Subcutaneous abdominal adipose tissue (tissue), 5 donors: ENCODE measurements around the gene NDUFS5.
"Not testable (repeated sequence)": the region's sequence is repeated elsewhere in the genome, so short reads cannot be mapped to it uniquely, and the experiment has no call there.

Experiments used
- H3K27ac ChIP-seq: one replicate; pipeline ENCODE4 v1.7.0; 2013; ENCODE audit warnings: low read depth, mild to moderate bottlenecking, inconsistent platforms, low read length, moderate library complexity
- H3K27me3 ChIP-seq, 5 donors: one replicate each; pipeline ENCODE4 v1.7.0; 2013; ENCODE audit warnings: low read length in 5 of 5, inconsistent platforms in 1 of 5; ENCODE audit not compliant: control insufficient read depth in 5 of 5, insufficient read depth in 4 of 5
- H3K36me3 ChIP-seq, 5 donors: one replicate each; pipeline ENCODE4 v1.7.0; 2013; ENCODE audit warnings: low read length in 5 of 5; ENCODE audit not compliant: control insufficient read depth in 5 of 5, insufficient read depth in 5 of 5
- H3K4me1 ChIP-seq, 5 donors: one replicate each; pipeline ENCODE4 v1.7.0; 2013; ENCODE audit warnings: low read length in 5 of 5, mild to moderate bottlenecking in 3 of 5, moderate library complexity in 1 of 5; ENCODE audit not compliant: control insufficient read depth in 5 of 5, insufficient read depth in 5 of 5
- H3K4me3 ChIP-seq, 5 donors: one replicate each; pipeline ENCODE4 v1.7.0; 2013; ENCODE audit warnings: low read length in 5 of 5, low read depth in 1 of 5
- H3K9ac ChIP-seq, 5 donors: one replicate each; pipeline ENCODE4 v1.7.0; 2013; ENCODE audit warnings: low read length in 5 of 5, mild to moderate bottlenecking in 4 of 5, moderate library complexity in 3 of 5
- H3K9me3 ChIP-seq, 5 donors: one replicate each; pipeline ENCODE4 v1.7.0; 2013; ENCODE audit warnings: low read length in 5 of 5; ENCODE audit not compliant: control insufficient read depth in 5 of 5
- donor health status: healthy.
- donor health status: healthy.
- donor health status: healthy.
- donor health status: healthy.
- donor health status: healthy.

NDUFS5 gene

DNA sequence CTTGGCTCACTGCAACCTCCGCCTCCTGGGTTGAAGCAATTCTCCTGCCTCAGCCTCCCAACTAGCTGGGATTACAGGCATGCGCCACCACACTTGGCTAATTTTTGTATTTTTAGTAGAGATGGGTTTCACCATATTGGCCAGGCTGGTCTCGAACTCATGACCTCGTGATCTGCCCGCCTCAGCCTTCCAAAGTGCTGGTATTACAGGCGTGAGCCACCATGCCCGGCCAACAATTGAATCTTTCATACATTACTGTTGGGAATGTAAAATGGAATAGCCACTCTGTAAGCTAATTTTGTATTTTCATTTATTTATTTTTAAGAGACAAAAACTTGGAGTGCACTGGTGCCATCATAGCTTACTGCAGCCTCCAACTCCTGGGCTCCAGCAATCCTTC is 35.4 kb downstream of the NDUFS5 start:
- H3K27ac ChIP-seq, H3K9me3 ChIP-seq, H3K36me3 ChIP-seq, H3K27me3 ChIP-seq, H3K9ac ChIP-seq, H3K4me1 ChIP-seq, H3K4me3 ChIP-seq: not testable (repeated sequence)

DNA sequence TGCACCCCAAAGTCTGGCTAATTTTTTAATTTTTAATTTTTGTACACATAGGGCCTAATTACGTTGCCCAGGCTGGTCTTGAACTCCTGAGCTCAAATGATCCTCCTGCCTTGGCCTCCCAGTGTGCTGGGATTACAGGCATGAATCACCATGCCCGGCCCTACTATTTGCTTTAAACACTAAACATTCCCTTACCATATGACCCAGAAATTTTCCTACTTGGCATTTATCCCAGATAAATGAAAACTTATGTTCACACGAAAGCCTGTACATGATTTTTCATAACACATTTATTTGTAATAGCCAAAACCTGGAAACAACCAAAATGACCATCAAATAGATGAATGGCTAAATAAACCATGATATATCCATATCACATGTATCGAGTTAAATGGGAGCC is 35.8 kb downstream of the NDUFS5 start:
- Histone ChIP-seq H3K4me3 (no peak overlapping the region), H3K27me3 (no peaks in the 10 kb centered on the region), H3K9me3 (no peaks in the 10 kb centered on the region), H3K27ac (no peak overlapping the region), H3K9ac (no peak overlapping the region), H3K36me3 (no peaks in the 10 kb centered on the region), H3K4me1 (no peaks in the 10 kb centered on the region)

DNA sequence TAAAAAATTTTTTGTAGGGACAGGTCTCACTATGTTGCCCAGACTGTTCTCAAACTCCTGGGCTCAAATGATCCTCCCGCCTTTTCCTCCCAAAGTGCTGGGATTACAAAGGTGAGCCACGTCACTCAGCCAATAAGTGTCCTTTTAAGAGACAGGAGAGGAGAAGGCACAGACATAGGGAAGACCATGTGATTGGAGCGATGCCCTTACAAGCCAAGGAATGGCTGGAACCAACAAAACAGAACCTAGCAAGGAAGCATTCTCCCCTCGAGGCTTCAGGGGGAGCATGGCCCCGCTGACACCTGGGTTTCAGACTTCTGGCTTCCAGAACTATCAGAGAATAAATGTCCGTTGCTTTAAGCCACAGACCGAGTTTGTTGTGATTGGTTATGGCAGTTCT is 37.0 kb downstream of the NDUFS5 start:
- H3K27me3 ChIP-seq = no peaks in the 10 kb centered on the region
- H3K27ac ChIP-seq = no peak overlapping the region
- H3K36me3 ChIP-seq = no peaks in the 10 kb centered on the region
- no peak overlapping the region for H3K4me3 ChIP-seq
- no peaks in the 10 kb centered on the region for H3K9me3 ChIP-seq
- no peak overlapping the region for H3K9ac ChIP-seq
- no peaks in the 10 kb centered on the region for H3K4me1 ChIP-seq

DNA sequence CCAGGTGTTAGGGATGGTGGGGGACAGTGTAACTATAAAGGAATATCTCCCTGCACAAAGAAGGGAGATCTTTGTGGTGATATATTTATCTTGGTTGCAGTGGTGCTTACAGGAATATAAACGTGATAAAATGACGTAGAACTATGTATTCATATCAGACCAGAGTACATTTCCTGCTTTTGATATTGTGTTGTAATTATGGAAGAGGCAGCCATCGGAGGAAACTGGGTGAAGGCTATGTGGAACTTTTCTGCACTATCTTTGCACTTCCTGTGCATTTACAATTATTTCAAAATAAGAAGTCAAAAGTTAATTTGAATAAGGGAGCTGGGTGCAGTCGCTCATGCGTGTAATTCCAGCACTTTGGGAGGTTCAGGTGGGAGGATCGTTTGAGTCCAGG is 37.6 kb downstream of the NDUFS5 start:
- H3K9ac ChIP-seq = no peak overlapping the region
- no peak overlapping the region for H3K27ac ChIP-seq
- no peaks in the 10 kb centered on the region for H3K36me3 ChIP-seq
- no peak overlapping the region for H3K4me3 ChIP-seq
- H3K9me3 ChIP-seq = no peaks in the 10 kb centered on the region
- no peaks in the 10 kb centered on the region for H3K4me1 ChIP-seq
- H3K27me3 ChIP-seq = no peaks in the 10 kb centered on the region

DNA sequence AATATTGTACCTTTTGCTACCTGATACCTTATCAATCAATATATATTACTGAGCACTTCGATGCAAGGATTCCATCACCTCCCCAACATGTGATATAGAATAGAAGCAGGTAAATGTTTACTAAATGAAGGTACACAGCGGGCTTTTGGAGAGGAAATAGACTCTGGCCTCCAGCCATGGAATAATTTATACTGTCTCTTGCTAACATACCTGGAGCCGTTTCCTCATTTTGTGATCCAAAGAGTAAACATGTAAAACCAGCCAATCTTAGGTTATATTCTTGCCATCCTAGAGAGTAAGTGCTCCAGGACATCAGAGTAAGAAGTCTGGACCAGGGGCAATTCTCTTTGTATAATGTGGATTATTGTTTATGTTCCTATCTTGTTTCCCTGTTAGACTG is 39.4 kb downstream of the NDUFS5 start:
- Histone ChIP-seq H3K9ac (no peak overlapping the region), H3K27ac (no peak overlapping the region), H3K27me3 (no peaks in the 10 kb centered on the region), H3K4me3 (no peak overlapping the region), H3K36me3 (no peaks in the 10 kb centered on the region), H3K9me3 (no peaks in the 10 kb centered on the region), H3K4me1 (no peaks in the 10 kb centered on the region)

DNA sequence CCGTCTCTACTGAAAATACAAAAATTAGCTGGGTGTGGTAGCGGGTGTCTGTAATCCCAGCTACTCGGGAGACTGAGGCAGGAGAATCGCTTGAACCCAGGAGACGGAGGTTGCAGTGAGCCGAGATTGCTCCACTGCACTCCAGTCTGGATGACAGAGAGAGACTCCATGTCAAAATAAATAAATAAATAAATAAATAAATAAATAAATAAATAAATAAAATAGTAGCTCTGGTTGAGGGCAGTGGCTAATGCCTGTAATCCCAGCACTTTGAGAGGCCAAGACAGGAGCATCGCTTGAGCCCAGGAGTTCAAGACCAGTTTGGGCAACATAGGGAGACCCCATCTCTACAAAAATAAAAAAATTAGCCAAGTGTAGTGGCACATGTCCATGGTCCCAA is 42.1 kb downstream of the NDUFS5 start:
- H3K27ac ChIP-seq, H3K36me3 ChIP-seq, H3K27me3 ChIP-seq, H3K4me3 ChIP-seq, H3K9ac ChIP-seq, H3K9me3 ChIP-seq, H3K4me1 ChIP-seq: not testable (repeated sequence)

DNA sequence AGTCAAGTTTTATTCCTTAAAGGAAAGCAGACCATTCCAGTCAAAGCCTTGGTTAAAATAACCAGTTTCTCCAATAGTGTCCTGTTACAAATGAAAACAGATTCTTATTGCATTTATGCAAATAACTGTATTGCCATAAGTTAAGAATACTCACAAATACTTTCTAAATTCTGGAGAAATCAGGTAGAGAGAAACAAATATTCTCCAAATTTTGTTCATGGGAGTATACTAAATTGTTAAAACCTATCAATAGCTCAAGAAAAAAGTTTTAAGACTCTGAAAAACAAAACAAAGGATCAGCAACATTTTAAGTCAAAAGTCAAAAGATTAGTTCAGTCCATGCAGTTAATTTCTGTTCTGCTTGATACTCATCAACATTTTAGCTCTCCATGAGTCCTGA is 45.4 kb downstream of the NDUFS5 start:
- not testable (repeated sequence) for H3K4me3 ChIP-seq, H3K27ac ChIP-seq, H3K27me3 ChIP-seq, H3K9me3 ChIP-seq, H3K36me3 ChIP-seq, H3K9ac ChIP-seq
- H3K4me1 ChIP-seq = peaks cover 0 to 11% (median 1%) of the 10 kb centered on the region in 5 donors

DNA sequence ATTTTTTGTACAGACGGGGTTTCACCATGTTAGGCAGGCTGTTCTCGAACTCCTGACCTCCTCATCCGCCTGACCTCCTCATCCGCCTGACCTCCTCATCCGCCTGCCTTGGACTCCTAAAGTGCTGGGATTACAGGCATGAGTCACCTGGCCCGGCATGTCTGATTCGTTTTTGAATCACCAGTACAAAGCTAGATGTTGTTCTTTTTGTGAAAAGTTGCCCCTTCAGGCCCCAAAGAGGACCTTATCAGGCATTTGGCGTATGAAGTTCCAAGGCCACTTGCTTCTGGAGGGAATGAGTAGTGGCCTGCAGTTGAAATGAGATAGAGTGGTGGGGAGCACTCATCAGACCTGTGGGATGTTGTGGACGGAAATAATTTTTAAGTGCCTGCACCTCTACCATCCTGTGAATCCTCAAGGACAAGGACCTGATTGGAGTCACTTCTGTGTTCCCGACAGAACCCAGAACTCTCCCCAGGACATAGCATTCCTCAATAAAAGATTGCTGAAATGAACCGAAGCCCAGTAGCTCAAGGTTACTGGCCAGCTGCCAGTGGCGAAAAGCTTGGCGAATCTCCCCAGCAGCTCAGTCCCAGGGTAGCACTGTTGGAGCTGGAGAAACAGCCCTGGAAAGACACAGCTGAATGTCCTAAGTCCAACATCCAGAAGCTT is 50.1 kb downstream of the NDUFS5 start:
- peaks cover 0 to 27% (median 15%) of the 10 kb centered on the region in 5 donors for H3K4me1 ChIP-seq
- peak overlapping the region; percentile 93 for H3K27ac ChIP-seq
- H3K4me3 ChIP-seq = no peak overlapping the region
- H3K9me3 ChIP-seq = no peaks in the 10 kb centered on the region
- peak overlapping the region in 2 of 5 donors; percentile 28 to 62 for H3K9ac ChIP-seq
- H3K36me3 ChIP-seq = no peaks in the 10 kb centered on the region
- H3K27me3 ChIP-seq = peaks cover 0 to 6% (median 0%) of the 10 kb centered on the region in 5 donors

DNA sequence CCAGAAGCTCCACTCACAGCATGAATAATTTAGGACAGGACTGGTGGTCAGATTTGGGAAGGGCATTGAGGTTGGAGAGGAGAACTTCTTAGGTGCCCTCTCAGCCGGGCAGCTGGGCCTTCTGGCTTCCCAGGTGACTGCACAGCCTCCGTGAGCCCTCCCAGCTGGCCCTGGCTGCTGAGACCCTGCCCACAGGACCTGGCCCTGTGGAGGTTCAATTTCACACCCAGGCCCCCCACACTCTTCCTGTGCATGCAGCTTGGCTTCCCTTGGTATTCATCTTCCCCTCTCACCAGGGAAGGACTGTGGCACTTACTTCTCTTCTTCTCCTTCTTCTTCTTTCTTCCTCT is 50.6 kb downstream of the NDUFS5 start:
- Histone ChIP-seq H3K27ac (peak overlapping the region; percentile 93), H3K9me3 (no peaks in the 10 kb centered on the region), H3K27me3 (peaks cover 0 to 6% (median 0%) of the 10 kb centered on the region in 5 donors), H3K9ac (peak overlapping the region in 3 of 5 donors; percentile 28 to 68 (median 62)), H3K4me1 (peaks cover 0 to 27% (median 17%) of the 10 kb centered on the region in 5 donors), H3K4me3 (no peak overlapping the region), H3K36me3 (no peaks in the 10 kb centered on the region)

DNA sequence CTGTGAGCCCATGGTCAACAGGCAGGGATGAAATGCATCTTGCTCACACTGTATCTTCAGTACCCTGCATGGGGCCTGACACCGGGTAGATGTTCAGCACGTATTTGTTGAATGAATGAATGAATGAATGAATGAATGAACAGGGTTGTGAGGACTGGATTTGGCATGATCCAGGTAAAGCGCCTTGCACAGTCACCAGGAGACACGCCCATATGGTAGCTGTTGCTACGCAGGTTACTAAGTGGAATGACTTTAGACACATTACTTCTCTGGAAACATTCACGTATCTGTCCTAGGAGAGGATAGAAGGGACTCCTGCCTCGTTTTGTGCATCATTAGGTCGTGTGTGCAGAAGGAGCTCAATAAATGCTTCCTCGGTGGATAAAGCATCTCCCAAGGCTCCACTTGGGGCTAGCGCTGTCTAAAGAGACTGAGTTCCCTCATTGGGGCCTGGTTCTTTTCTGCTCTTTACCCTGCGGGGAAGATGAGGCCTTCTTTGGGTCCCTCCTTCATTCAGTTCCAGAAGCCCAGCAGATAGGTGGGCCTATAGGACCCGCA is 54.2 kb downstream of the NDUFS5 start:
- Histone ChIP-seq H3K36me3 (no peaks in the 10 kb centered on the region), H3K9me3 (no peaks in the 10 kb centered on the region), H3K27ac (no peak overlapping the region), H3K9ac (peak overlapping the region in 3 of 5 donors; percentile 21 to 45 (median 32)), H3K4me1 (peaks cover 0 to 41% (median 30%) of the 10 kb centered on the region in 5 donors), H3K4me3 (peak overlapping the region; percentile 39 to 71 (median 57)), H3K27me3 (peaks cover 0 to 9% (median 3%) of the 10 kb centered on the region in 5 donors)
